ENCODE data around the gene OLFM3.

Gene OLFM3

GRCh38 chr1:101841824-101842223 is 154.9 kb downstream of the OLFM3 start:
- DNase-seq = no peak

DNA sequence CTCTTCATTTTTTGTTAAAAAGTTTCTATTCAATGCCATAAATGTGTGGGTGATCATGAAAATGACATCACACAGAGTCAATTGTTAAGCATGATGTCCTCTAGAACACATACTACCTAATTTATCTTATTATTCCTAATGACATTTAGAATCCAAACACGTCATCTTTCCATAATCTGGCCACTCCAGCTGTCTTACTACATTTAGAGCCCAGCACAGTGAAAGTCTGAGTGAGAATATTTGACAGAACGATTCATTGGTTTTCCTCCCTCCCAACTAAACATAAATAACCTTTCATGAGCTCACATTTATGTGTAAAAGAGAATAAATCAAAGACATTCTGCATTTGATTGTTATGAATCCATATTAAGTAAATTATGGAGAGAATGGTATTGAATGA is 160.7 kb downstream of the OLFM3 start:
- no peak for DNase-seq

DNA sequence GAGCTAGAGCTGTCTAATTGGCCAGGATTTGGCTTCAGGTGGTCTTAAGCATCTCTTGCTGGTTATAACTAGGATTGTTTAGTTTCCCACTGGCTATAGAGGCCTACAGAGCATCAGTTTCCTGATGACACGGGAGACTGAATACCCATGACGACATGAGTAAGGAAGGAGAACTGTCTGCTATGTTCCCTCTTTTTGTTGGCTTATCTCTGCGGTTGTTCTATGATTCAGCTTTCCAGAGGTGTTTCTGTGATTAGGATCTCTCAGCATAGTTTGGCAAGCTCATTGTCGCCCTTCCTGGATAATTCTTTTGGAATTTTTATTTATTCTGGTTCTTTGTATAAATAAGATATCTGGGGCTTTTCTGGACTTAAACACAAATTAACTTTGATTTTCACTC is 163.4 kb downstream of the OLFM3 start:
- no peak for DNase-seq

- no peak for DNase-seq
Observed at GRCh38 chr1:101826416-101826815, 170.3 kb downstream of the OLFM3 start.

DNA sequence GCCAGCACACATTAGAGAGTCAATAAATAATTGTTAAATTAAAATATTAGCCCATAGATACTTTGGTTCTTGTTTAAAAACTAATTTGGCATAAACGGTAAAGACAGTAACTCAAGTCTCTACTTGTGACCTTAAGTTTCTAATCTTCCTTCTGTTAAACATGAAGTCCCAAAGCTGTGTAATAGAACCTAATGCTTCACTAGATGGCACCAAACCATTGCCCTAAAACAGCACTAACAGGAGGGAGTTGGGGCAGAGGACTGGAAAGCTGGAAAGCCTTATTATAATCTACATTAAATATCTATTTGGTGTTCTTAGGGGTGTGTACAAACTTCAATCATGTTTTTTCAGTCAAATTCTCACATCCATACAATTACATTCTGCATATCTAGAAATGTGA is 176.7 kb downstream of the OLFM3 start:
- DNase-seq = no peak

DNA sequence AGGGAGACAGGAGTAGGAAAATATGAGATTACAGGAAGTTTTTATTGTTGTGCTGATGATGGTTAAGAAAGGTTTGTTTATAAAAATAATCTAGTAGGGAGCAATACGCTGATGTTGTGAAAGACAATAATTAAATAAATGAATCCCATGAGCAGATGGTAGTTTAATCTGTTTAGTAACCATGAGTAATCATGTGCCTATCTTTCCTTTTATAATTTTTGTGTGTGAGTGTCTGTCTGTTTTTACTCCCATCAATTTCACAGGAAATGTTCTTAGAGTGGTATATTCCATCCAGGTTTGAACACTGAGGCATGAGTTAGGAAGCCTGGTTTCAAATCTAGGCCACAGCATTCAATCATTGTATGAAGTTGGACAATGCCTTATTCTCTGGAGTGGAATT is 180.5 kb downstream of the OLFM3 start:
- DNase-seq = no peak

GRCh38 chr1:101798417-101798816 is 198.3 kb downstream of the OLFM3 start:
- no peak for DNase-seq

GRCh38 chr1:101797722-101798121 is 199.0 kb downstream of the OLFM3 start:
- DNase-seq = no peak

GRCh38 chr1:101781201-101781831 is 215.4 kb downstream of the OLFM3 start:
- DNase-seq = no peak

DNA sequence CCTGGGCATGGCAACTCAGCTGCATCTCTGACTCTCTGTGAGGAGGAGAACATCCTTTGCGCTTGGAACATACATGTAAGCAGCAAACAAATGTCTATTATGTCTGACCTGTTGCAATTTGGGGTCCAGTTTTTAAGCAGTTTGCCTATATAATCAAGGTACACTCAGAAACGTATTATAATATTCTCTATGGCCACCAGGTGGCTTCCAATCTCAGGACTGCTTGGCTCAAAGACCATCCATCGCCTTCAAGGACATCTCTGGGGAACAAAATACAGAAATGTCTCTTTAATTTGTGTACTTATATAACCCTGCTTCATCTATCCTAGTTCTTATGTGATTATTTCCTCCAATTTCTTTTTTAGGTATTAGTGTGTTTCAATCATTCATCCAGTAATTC is 227.2 kb downstream of the OLFM3 start:
- no peak for DNase-seq

DNA sequence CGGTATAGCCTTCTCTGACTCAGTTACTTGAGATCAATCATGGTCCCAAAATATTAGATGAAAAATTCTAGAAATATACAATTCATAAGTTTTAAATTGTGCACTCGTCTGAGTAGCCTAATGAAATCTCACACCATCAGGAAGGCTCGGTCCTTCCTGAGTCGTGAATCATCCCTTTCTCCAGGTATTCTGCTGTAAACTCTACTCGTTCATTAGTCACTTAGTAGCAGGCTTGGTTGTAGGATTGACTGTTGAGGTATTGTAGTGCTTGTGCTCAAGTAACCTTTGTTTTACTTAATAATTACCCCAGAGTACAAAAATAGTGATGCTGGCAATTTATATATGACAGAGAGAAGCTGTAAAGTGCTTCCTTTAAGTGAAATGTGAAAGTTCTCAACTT is 238.7 kb downstream of the OLFM3 start:
- no peak for DNase-seq

GRCh38 chr1:101756411-101756810 is 240.3 kb downstream of the OLFM3 start:
- DNase-seq = no peak

Measured in stimulated activated CD4-positive, alpha-beta T cell treated with anti-CD3 and anti-CD28 coated beads, Interleukin-1b, Interleukin-23, amount 100 ng/mL, for 48 hours (primary cell).